Activated T-cell treated with anti-CD3 and anti-CD28 coated beads, Interleukin-2, amount 50 U/mL, for 72 hours (primary cell): Measurements from ENCODE around the gene L3MBTL4. TPM values are rescaled to one million over a fixed set of nuclear protein-coding genes. Genes with fewer than 3 reads are reported as not detected.

Experiments
- ATAC-seq, 2 donors: fragments of 150-1000 bp; cut with Tn5 transposase; replicated peaks in 1 of 2; 2 replicates each; pipeline ENCODE4 v1.10.0; 2021; ENCODE audit warnings: moderate library complexity in 2 of 2, mild to moderate bottlenecking in 1 of 2
- DNase-seq, 2 donors: peaks; one replicate each; pipeline ENCODE4 v3.0.0; 2021 to 2022; ENCODE audit warnings: mixed read lengths in 1 of 2
- H3K27ac Mint-ChIP-seq: one replicate; pipeline ENCODE4 v1.8.0; 2022; ENCODE audit warnings: mild to moderate bottlenecking, moderate library complexity, mixed read lengths
- H3K27me3 Mint-ChIP-seq: one replicate; pipeline ENCODE4 v1.8.0; 2022; ENCODE audit warnings: low read depth, mixed read lengths
- H3K36me3 Mint-ChIP-seq, 2 donors: one replicate each; pipeline ENCODE4 v1.8.0; 2022; ENCODE audit warnings: mixed read lengths in 2 of 2, mild to moderate bottlenecking in 1 of 2; ENCODE audit not compliant: insufficient read depth in 2 of 2
- H3K4me1 Mint-ChIP-seq: one replicate; pipeline ENCODE4 v1.8.0; 2022; ENCODE audit warnings: low read depth, mixed read lengths
- H3K4me3 Mint-ChIP-seq, 2 donors: one replicate each; pipeline ENCODE4 v1.8.0; 2022; ENCODE audit warnings: mild to moderate bottlenecking in 2 of 2, mixed read lengths in 2 of 2, moderate library complexity in 2 of 2
- H3K9me3 Mint-ChIP-seq, 2 donors: one replicate each; pipeline ENCODE4 v1.8.0; 2022; ENCODE audit warnings: mixed read lengths in 2 of 2
- total RNA-seq, 2 donors: library from RNA; stranded (reverse); gene quantifications; one replicate each; pipeline ENCODE4 v1.2.3, GENCODE V29; 2022

The L3MBTL4 gene
- total RNA-seq, 2 donors from 2014 or later: 0.07 to 0.12 TPM

- Mint-ChIP-seq H3K4me1 (peaks cover 12% of the 10 kb centered on the region), H3K9me3 (no peaks in the 10 kb centered on the region), H3K36me3 (peaks cover 0 to 1% of the 10 kb centered on the region in 2 donors), H3K27ac (no peak overlapping the region), H3K4me3 (no peak overlapping the region), H3K27me3 (peaks cover 4% of the 10 kb centered on the region)
- DNase-seq (no peak), ATAC-seq (peak in 1 of 2 donors; percentile 52)
Observed at GRCh38 chr18:5979971-5980457, 434.7 kb downstream of the L3MBTL4 start.

GRCh38 chr18:5979176-5979888, 435.4 kb downstream of the L3MBTL4 start:
- Mint-ChIP-seq H3K36me3 (no peaks in the 10 kb centered on the region), H3K4me1 (peaks cover 19% of the 10 kb centered on the region), H3K27me3 (peaks cover 4% of the 10 kb centered on the region), H3K27ac (no peak overlapping the region), H3K4me3 (no peak overlapping the region), H3K9me3 (no peaks in the 10 kb centered on the region)
- DNase-seq (no peak), ATAC-seq (no peak)

- Mint-ChIP-seq H3K4me1 (peaks cover 19% of the 10 kb centered on the region), H3K27ac (no peak overlapping the region), H3K9me3 (no peaks in the 10 kb centered on the region), H3K36me3 (no peaks in the 10 kb centered on the region), H3K4me3 (no peak overlapping the region), H3K27me3 (peaks cover 4% of the 10 kb centered on the region)
- no peak for ATAC-seq
- no peak for DNase-seq
Observed at GRCh38 chr18:5977022-5977421, 437.7 kb downstream of the L3MBTL4 start.

- Mint-ChIP-seq H3K36me3 (no peaks in the 10 kb centered on the region), H3K27me3 (peaks cover 4% of the 10 kb centered on the region), H3K4me1 (peaks cover 19% of the 10 kb centered on the region), H3K9me3 (no peaks in the 10 kb centered on the region), H3K4me3 (no peak overlapping the region), H3K27ac (no peak overlapping the region)
- no peak for DNase-seq
- peak; percentile 75 to 87 for ATAC-seq
Observed at GRCh38 chr18:5975111-5976002, 439.4 kb downstream of the L3MBTL4 start.

- peaks cover 15% of the 10 kb centered on the region for H3K4me1 Mint-ChIP-seq
Observed at GRCh38 chr18:5974696-5975095, 440.0 kb downstream of the L3MBTL4 start.

GRCh38 chr18:5973099-5973498, 441.6 kb downstream of the L3MBTL4 start:
- H3K9me3 Mint-ChIP-seq: no peaks in the 10 kb centered on the region
- H3K4me3 Mint-ChIP-seq: no peak overlapping the region
- H3K27me3 Mint-ChIP-seq: peaks cover 4% of the 10 kb centered on the region
- no peak overlapping the region for H3K27ac Mint-ChIP-seq
- H3K4me1 Mint-ChIP-seq: peaks cover 15% of the 10 kb centered on the region
- ATAC-seq: no peak
- DNase-seq: no peak
- no peaks in the 10 kb centered on the region for H3K36me3 Mint-ChIP-seq

More at GRCh38 chr18:5974696-5975095, 440.0 kb downstream of the L3MBTL4 start:
- Mint-ChIP-seq H3K27me3 (peaks cover 4% of the 10 kb centered on the region), H3K9me3 (no peaks in the 10 kb centered on the region), H3K27ac (no peak overlapping the region), H3K36me3 (no peaks in the 10 kb centered on the region), H3K4me3 (no peak overlapping the region)
- no peak for DNase-seq
- peak; percentile 4 to 26 for ATAC-seq

GRCh38 chr18:5972298-5972697, 442.4 kb downstream of the L3MBTL4 start:
- ATAC-seq (no peak), DNase-seq (no peak)
- peaks cover 4% of the 10 kb centered on the region for H3K27me3 Mint-ChIP-seq
- H3K27ac Mint-ChIP-seq: no peak overlapping the region
- H3K36me3 Mint-ChIP-seq: no peaks in the 10 kb centered on the region
- peaks cover 15% of the 10 kb centered on the region for H3K4me1 Mint-ChIP-seq
- no peak overlapping the region for H3K4me3 Mint-ChIP-seq
- no peaks in the 10 kb centered on the region for H3K9me3 Mint-ChIP-seq

- H3K9me3 Mint-ChIP-seq: no peaks in the 10 kb centered on the region
- no peak overlapping the region for H3K4me3 Mint-ChIP-seq
- H3K27ac Mint-ChIP-seq: no peak overlapping the region
- peak in 1 of 2 donors; percentile 6 for DNase-seq
- ATAC-seq: peak in 1 of 2 donors; percentile 44
- H3K27me3 Mint-ChIP-seq: no peaks in the 10 kb centered on the region
- H3K36me3 Mint-ChIP-seq: no peaks in the 10 kb centered on the region
- peaks cover 21% of the 10 kb centered on the region for H3K4me1 Mint-ChIP-seq
Observed at GRCh38 chr18:5969989-5970403, 444.7 kb downstream of the L3MBTL4 start.

GRCh38 chr18:5969355-5969988, 445.2 kb downstream of the L3MBTL4 start:
- no peak overlapping the region for H3K4me3 Mint-ChIP-seq
- no peaks in the 10 kb centered on the region for H3K36me3 Mint-ChIP-seq
- no peaks in the 10 kb centered on the region for H3K9me3 Mint-ChIP-seq
- DNase-seq (no peak), ATAC-seq (no peak)
- no peak overlapping the region for H3K27ac Mint-ChIP-seq
- H3K4me1 Mint-ChIP-seq: peaks cover 20% of the 10 kb centered on the region
- no peaks in the 10 kb centered on the region for H3K27me3 Mint-ChIP-seq

- H3K27me3 Mint-ChIP-seq: no peaks in the 10 kb centered on the region
- no peak for DNase-seq
- H3K4me3 Mint-ChIP-seq: no peak overlapping the region
- no peak for ATAC-seq
- H3K4me1 Mint-ChIP-seq: peaks cover 18% of the 10 kb centered on the region
- no peaks in the 10 kb centered on the region for H3K36me3 Mint-ChIP-seq
- no peak overlapping the region for H3K27ac Mint-ChIP-seq
- no peaks in the 10 kb centered on the region for H3K9me3 Mint-ChIP-seq
Observed at GRCh38 chr18:5967666-5968065, 447.0 kb downstream of the L3MBTL4 start.

GRCh38 chr18:5967007-5967406, 447.7 kb downstream of the L3MBTL4 start:
- peaks cover 18% of the 10 kb centered on the region for H3K4me1 Mint-ChIP-seq
- no peak for ATAC-seq
- no peak overlapping the region for H3K4me3 Mint-ChIP-seq
- no peaks in the 10 kb centered on the region for H3K9me3 Mint-ChIP-seq
- H3K36me3 Mint-ChIP-seq: no peaks in the 10 kb centered on the region
- no peaks in the 10 kb centered on the region for H3K27me3 Mint-ChIP-seq
- no peak overlapping the region for H3K27ac Mint-ChIP-seq
- no peak for DNase-seq

GRCh38 chr18:5966514-5966913, 448.2 kb downstream of the L3MBTL4 start:
- no peak for DNase-seq
- Mint-ChIP-seq H3K27me3 (no peaks in the 10 kb centered on the region), H3K4me1 (peaks cover 18% of the 10 kb centered on the region), H3K27ac (no peak overlapping the region), H3K4me3 (no peak overlapping the region), H3K9me3 (no peaks in the 10 kb centered on the region), H3K36me3 (no peaks in the 10 kb centered on the region)
- ATAC-seq: no peak

GRCh38 chr18:5964996-5965395, 449.7 kb downstream of the L3MBTL4 start:
- Mint-ChIP-seq H3K4me3 (no peak overlapping the region), H3K27ac (no peak overlapping the region), H3K27me3 (no peaks in the 10 kb centered on the region), H3K36me3 (no peaks in the 10 kb centered on the region), H3K9me3 (no peaks in the 10 kb centered on the region), H3K4me1 (peaks cover 18% of the 10 kb centered on the region)
- DNase-seq (no peak), ATAC-seq (peak; percentile 52 to 64)
